Measurements from ENCODE around the gene MAPK12. TPM values are rescaled to one million over a fixed set of nuclear protein-coding genes. Genes with fewer than 3 reads are reported as not detected.

The MAPK12 gene
- polyA plus RNA-seq, 1 experiment, result 26.6 TPM

DNA sequence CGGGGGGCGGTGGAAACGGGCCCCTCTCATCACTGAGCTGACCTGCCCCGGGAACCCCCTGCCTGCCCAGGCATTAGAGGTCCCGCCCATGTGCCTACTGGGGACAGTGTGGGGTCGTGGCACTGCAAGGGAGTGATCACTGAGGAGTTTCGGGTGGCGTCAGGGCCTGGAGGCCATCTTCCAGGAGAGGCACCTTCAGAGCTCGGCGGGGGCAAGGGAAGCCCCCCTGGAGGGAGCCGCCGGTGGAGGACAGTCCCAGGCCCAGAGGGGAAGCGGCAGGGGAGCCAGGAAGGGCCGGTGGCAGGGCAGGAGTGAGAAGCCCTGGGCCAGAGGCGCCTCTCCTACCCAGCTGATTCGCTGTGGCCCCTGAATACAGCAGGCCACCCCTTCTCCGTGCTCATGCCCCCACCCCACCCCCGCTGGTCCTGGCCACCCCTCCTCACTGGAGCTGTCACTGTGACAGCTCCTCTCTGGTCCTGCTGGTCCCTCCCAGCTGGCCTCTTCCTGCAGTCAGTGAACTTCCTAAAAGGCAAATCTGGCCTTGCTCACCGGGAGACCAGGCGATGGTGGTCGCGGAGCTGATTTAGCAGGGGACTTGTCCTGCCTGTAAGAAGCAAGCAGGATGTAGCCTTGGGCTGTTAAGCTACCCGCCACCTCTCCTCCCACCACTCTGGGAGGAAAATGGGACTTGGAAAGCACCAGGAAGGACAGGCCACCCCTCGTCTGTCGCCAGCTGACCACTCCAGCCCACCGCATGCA, 10.7 kb upstream of the MAPK12 start:
- POLR2A ChIA-PET, result interaction anchor here (3.0 kb wide), 1 partner anchor 33 kb away, joined by 9 read pairs; no protein-coding TSS in a partner anchor
- CTCF ChIA-PET, result interaction anchor here (1.1 kb wide), 2 partner anchors 10 to 55 kb away, joined by 3 to 4 read pairs; partner anchors contain the start of gene DENND6B
- Histone ChIP-seq H3K9me3 (ENCODE audit: control insufficient read depth, insufficient read depth, low read length) (peaks cover 9% of the 10 kb centered on the region; the same call in 1 of the 2 replicates), H3K27me3 (ENCODE audit: control insufficient read depth, insufficient read depth, low read length) (no peaks in the 10 kb centered on the region), H3K27ac (ENCODE audit: low read depth, low read length) (no peak overlapping the region), H3K4me3 (ENCODE audit: low read depth, low read length) (no peak overlapping the region)
- no peak for DNase-seq (ENCODE audit: low read depth, low spot score)
- TF ChIP-seq, protein P1, sequence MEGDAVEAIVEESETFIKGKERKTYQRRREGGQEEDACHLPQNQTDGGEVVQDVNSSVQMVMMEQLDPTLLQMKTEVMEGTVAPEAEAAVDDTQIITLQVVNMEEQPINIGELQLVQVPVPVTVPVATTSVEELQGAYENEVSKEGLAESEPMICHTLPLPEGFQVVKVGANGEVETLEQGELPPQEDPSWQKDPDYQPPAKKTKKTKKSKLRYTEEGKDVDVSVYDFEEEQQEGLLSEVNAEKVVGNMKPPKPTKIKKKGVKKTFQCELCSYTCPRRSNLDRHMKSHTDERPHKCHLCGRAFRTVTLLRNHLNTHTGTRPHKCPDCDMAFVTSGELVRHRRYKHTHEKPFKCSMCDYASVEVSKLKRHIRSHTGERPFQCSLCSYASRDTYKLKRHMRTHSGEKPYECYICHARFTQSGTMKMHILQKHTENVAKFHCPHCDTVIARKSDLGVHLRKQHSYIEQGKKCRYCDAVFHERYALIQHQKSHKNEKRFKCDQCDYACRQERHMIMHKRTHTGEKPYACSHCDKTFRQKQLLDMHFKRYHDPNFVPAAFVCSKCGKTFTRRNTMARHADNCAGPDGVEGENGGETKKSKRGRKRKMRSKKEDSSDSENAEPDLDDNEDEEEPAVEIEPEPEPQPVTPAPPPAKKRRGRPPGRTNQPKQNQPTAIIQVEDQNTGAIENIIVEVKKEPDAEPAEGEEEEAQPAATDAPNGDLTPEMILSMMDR (IDR thresholded peaks at IDR 0.05; ENCODE audit: low read depth, low read length), result no peak

DNA sequence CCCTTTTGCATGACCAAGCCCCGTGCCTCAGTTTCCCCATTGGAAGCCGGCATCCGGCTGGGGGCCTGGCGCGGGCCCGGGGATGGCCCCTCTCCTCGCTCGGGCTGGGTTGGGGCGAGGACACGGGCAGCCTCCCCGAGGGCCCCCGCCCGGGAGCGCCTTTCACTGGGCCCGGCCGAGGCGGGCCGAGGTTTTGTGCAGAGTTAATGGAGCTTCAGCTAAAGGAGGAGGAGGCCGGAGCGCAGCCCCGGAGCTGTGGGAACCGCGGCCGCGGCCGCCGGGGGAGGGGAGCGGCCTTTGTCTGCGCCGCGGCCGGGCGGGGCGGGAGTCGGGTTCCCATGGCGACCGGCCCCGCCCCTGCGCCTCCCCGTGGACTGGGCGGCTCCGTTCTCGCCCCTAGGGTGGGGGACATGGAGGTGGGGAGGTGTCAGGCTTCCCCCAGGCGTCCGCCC, 10.1 kb upstream of the MAPK12 start:
- CTCF ChIA-PET, result interaction anchor here (0.5 to 1.1 kb wide), 4 partner anchors 11 to 294 kb away, joined by 3 to 9 read pairs (median 4); no protein-coding TSS in a partner anchor

DNA sequence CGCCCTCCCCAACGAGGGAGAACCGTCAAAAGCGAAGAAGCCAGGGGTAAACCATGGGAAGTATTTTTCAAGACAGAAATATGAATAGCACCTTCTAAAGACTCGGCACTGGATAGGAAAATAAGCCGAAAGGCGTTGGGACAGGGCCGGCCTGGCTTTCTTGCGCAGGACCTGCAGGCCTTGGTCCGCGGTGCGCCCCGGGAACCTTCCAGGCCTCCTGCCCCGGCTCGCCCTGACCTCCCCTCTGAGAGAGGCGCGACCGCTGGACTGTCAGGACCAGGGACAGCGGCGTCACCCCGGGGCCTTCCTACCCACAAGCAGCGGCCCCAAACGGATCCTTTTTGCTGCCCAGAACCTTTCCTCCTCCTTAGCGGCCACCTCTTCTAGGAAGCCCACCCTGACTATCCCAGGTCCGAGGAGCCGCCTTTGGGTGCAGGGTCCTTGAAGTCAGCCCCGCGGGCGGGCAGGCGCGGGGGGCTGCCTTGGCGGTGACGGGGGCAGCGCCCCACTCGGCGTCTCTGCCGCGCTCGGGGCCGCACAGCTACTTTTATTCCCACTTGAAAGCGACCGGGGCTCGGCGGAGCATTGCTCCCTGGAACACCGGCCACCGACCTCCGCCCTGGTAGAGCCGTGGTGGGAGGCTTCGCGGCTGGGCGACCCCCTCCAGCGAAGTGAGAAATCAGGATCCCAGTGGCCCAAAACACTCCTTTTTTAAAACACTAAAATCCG, 9.3 kb upstream of the MAPK12 start:
- Histone ChIP-seq H3K9me3 (ENCODE audit: control insufficient read depth, insufficient read depth, low read length) (peaks cover 10% of the 10 kb centered on the region; the same call in 1 of the 2 replicates), H3K27me3 (ENCODE audit: control insufficient read depth, insufficient read depth, low read length) (no peaks in the 10 kb centered on the region), H3K4me3 (ENCODE audit: low read depth, low read length) (peak overlapping the region; percentile 62), H3K27ac (ENCODE audit: low read depth, low read length) (no peak overlapping the region)
- POLR2A ChIA-PET, result interaction anchor here (3.0 kb wide), 1 partner anchor 35 kb away, joined by 9 read pairs; no protein-coding TSS in a partner anchor
- TF ChIP-seq, protein P1 (IDR thresholded peaks at IDR 0.05; ENCODE audit: low read depth, low read length), result no peak
- CTCF ChIA-PET, result interaction anchor here (0.5 to 0.7 kb wide), 3 partner anchors 23 to 295 kb away, joined by 3 to 9 read pairs (median 4); no protein-coding TSS in a partner anchor
- DNase-seq (ENCODE audit: low read depth, low spot score), result no peak

More for the DNA sequence above, 10.1 kb upstream of the MAPK12 start:
- no peak for DNase-seq (ENCODE audit: low read depth, low spot score)
- TF ChIP-seq, protein P1 (IDR thresholded peaks at IDR 0.05; ENCODE audit: low read depth, low read length), result 0 out of 2 replicates have a peak, but pooled peaks have one; percentile 8
- Histone ChIP-seq H3K27me3 (ENCODE audit: control insufficient read depth, insufficient read depth, low read length) (no peaks in the 10 kb centered on the region), H3K27ac (ENCODE audit: low read depth, low read length) (no peak overlapping the region), H3K4me3 (ENCODE audit: low read depth, low read length) (peak overlapping the region; percentile 62), H3K9me3 (ENCODE audit: control insufficient read depth, insufficient read depth, low read length) (peaks cover 14% of the 10 kb centered on the region; the same call in 1 of the 2 replicates)
- POLR2A ChIA-PET, result interaction anchor here (3.0 kb wide), 1 partner anchor 34 kb away, joined by 9 read pairs; no protein-coding TSS in a partner anchor

DNA sequence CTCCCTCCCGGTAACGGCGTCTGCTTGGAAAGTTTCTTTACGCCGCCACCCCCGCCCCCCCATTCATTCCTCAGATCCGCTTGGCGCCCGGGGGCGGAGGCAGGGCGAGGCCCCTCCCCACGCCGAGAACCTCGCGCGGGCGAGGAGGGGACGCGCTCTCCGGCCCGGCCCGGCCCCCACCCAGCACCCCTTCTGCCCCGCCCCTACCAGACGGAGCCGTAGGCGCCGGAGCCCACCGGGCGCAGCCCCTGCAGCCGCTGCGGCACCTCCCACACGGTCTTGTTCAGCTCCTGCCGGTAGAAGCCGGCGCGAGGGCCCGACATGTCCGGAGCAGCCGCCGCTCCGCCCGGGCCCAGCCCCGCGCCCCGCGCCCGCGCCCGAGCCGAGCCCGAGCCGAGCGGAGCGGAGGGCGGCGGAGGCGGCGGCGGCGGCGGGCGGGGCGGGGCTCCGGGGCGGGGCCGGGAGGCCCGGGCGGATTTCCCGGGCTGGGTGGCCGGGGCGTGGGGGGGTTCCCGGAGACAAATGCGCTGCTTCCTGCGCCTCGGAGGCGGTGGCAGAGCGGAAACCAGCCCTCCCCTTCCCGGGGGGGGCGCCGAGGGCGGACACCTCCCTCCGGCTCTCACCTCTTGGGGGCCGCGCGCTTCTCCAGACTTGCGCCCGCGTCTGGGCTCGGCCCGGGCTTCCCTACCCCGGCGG, 8.6 kb upstream of the MAPK12 start, which contains the start of gene MAPK11:
MAPK11 (minus strand) TSS at position 411 of the 696 bp plus-strand sequence; CDS start at position 323, 88 bp downstream.
- Histone ChIP-seq H3K4me3 (ENCODE audit: low read depth, low read length) (peak within 1 kb of the TSS; percentile 62), H3K27me3 (ENCODE audit: control insufficient read depth, insufficient read depth, low read length) (no peaks in the 10 kb centered on the region), H3K27ac (ENCODE audit: low read depth, low read length) (no peak within 1 kb of the TSS), H3K9me3 (ENCODE audit: control insufficient read depth, insufficient read depth, low read length) (peaks cover 10% of the 10 kb centered on the region; the same call in 1 of the 2 replicates)
- POLR2A ChIA-PET, result no interaction called here
- TF ChIP-seq, protein P1 (IDR thresholded peaks at IDR 0.05; ENCODE audit: low read depth, low read length), result no peak
- DNase-seq (ENCODE audit: low read depth, low spot score), result no peak
- CTCF ChIA-PET, result no interaction called here

All from AG04450 (cell line).